Testis (tissue), 2 donors: ENCODE results near the gene SBNO2.

Experiments
- POLR2A ChIP-seq: fragments of 450-650 bp; IDR thresholded peaks from one replicate; pipeline ENCODE4 v1.6.1; 2017; ENCODE audit warnings: antibody characterized with exemption, mild to moderate bottlenecking, moderate library complexity
- TF ChIP-seq, protein P1 (sequence below), 3 experiments: fragments of 450-650 bp in 2 of 3; fragments of 200-600 bp in 1 of 3; sonication (generic) in 1 of 3; IDR thresholded peaks; one replicate each; pipeline ENCODE4 v1.5.1; 2016 to 2019; ENCODE audit warnings: antibody characterized with exemption in 3 of 3, mild to moderate bottlenecking in 2 of 3, moderate library complexity in 1 of 3

- TF ChIP-seq, protein P1, sequence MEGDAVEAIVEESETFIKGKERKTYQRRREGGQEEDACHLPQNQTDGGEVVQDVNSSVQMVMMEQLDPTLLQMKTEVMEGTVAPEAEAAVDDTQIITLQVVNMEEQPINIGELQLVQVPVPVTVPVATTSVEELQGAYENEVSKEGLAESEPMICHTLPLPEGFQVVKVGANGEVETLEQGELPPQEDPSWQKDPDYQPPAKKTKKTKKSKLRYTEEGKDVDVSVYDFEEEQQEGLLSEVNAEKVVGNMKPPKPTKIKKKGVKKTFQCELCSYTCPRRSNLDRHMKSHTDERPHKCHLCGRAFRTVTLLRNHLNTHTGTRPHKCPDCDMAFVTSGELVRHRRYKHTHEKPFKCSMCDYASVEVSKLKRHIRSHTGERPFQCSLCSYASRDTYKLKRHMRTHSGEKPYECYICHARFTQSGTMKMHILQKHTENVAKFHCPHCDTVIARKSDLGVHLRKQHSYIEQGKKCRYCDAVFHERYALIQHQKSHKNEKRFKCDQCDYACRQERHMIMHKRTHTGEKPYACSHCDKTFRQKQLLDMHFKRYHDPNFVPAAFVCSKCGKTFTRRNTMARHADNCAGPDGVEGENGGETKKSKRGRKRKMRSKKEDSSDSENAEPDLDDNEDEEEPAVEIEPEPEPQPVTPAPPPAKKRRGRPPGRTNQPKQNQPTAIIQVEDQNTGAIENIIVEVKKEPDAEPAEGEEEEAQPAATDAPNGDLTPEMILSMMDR (IDR thresholded peaks at IDR 0.05), result no peak
- no peak for TF ChIP-seq POLR2A
Observed at GRCh38 chr19:1213391-1214286, 39.6 kb upstream of the SBNO2 start.
